ENCODE measurements around the gene MYPOP. TPM values are rescaled to one million over a fixed set of nuclear protein-coding genes. Genes with fewer than 3 reads are reported as not detected.

Gene MYPOP
- total RNA-seq, 1 donor: 2.6 TPM

DNA sequence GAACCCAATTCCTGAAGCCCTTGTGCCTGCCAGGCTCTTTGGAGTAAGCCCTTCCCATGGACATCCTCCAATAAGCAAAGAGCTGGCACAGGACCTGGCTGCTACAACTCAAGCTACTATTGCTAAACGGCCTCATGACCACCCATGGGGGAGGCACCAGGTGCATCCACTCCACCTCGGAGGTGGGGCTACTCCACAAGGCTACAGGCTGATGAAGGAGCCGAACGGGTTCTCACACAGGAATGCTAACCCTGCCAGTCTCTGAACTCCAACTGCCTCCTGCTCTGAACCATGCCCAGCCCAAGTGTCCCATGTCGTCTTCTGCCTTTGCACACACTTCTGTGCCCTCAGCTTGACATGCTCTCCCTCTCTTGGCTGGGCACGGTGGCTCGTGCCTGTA lies 49.4 kb downstream of the MYPOP start:
- no peak overlapping the region for H3K4me3 ChIP-seq (ENCODE audit: low read depth, low read length)
- DNase-seq (ENCODE audit: low read depth): no peak
- TF ChIP-seq, protein P1, sequence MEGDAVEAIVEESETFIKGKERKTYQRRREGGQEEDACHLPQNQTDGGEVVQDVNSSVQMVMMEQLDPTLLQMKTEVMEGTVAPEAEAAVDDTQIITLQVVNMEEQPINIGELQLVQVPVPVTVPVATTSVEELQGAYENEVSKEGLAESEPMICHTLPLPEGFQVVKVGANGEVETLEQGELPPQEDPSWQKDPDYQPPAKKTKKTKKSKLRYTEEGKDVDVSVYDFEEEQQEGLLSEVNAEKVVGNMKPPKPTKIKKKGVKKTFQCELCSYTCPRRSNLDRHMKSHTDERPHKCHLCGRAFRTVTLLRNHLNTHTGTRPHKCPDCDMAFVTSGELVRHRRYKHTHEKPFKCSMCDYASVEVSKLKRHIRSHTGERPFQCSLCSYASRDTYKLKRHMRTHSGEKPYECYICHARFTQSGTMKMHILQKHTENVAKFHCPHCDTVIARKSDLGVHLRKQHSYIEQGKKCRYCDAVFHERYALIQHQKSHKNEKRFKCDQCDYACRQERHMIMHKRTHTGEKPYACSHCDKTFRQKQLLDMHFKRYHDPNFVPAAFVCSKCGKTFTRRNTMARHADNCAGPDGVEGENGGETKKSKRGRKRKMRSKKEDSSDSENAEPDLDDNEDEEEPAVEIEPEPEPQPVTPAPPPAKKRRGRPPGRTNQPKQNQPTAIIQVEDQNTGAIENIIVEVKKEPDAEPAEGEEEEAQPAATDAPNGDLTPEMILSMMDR (IDR thresholded peaks at IDR 0.05; ENCODE audit: insufficient read depth, low read depth, low read length): no peak

DNA sequence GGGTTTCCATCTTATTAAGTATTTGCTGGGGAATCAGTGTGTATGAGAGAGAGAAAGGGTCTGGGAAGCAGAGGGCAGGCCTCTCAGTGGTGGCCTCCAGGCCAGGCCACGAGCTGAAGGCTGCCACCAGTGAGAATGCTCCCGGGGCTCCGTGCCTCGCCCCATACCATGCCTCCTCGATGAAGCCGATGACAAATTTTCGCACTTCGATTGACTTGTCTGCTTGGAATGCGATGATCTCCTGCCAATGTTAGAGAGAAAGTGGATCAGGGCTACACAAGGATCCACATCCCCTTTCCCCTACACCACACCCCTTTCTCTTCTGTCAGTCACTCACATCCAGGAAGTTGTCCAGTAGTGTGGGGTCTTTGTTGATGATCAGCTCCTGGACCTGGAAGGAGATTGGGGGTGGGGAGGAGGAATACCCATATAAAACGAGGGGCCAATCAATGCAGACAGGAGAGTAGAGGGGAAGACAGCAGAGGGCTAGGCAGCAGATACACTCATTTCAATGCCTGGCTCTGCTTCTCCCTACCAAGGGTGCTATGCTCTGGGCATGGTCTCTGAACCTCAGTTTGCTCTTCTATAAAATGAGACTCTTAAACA lies 50.2 kb downstream of the MYPOP start:
- no peak for DNase-seq (ENCODE audit: low read depth)
- TF ChIP-seq, protein P1 (IDR thresholded peaks at IDR 0.05; ENCODE audit: insufficient read depth, low read depth, low read length): no peak
- H3K4me3 ChIP-seq (ENCODE audit: low read depth, low read length): no peak overlapping the region

DNA sequence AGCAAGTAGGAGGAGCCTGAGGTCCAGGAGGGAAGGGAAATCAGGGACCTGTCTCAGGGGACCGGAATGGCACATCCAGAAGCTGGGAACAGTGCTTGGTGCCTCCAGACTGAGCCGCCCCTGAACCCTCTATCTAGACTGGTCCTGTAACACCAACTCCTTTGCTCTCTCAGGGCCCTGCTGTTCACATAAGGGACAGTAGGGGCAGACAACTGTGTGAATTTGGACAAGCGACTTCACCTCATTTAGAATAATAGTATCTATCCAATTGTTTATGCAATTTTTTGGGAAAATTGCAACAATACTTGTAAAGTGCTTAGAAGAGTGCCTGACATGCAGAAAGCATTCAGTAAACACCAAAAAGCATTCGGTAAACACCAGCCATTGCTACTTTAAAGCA lies 53.5 kb downstream of the MYPOP start:
- no peak overlapping the region for H3K4me3 ChIP-seq (ENCODE audit: low read depth, low read length)
- DNase-seq (ENCODE audit: low read depth): no peak
- TF ChIP-seq, protein P1 (IDR thresholded peaks at IDR 0.05; ENCODE audit: insufficient read depth, low read depth, low read length): peak; percentile 34

DNA sequence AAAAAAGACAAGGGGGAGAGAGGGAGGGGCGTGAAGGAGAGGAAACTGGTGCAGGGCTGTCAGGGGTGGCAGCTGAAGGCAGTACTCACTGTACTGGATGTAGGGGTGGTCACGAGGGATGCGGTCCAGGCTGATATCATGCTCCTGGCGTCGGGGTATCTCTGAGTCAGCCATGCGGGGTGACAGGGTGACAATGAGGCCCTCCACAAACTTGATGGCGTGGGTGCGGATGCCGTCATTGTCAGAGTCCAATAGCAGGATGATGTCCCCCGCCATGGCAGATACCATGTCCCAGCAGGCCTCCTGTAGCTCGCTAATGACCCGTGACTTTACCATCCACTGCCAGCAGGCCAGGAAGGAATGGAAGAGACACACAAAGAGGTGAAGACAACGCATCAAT lies 54.8 kb downstream of the MYPOP start:
- H3K4me3 ChIP-seq (ENCODE audit: low read depth, low read length): no peak overlapping the region
- TF ChIP-seq, protein P1 (IDR thresholded peaks at IDR 0.05; ENCODE audit: insufficient read depth, low read depth, low read length): no peak
- no peak for DNase-seq (ENCODE audit: low read depth)

DNA sequence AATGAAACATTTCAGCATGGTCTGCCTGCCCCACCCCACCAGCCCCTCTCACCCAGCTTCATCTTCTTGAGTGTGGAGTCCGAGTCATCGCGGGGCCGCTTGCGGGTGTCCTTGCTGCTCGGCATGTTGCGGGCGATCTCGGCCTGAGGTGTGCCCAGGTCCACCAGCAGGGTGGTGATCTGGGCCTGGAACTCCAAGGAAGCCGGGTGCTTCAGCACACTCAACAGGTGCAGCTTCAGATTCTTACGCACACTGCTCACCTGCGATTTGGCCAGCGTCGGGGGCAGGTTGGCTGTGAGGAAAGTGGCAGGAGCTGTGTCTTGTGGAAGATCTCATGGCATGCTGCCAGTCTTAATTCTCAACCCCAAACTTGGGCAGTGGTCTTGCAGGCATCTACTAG lies 60.2 kb downstream of the MYPOP start:
- no peak for DNase-seq (ENCODE audit: low read depth)
- TF ChIP-seq, protein P1 (IDR thresholded peaks at IDR 0.05; ENCODE audit: insufficient read depth, low read depth, low read length): no peak
- no peak overlapping the region for H3K4me3 ChIP-seq (ENCODE audit: low read depth, low read length)

Other genes with a start within 250 kb of the MYPOP start
- gene GIPR, start 234.4 kb downstream of the MYPOP start, total RNA-seq: 0.32 TPM in 1 of 2 replicates, not detected in the other
- gene SNRPD2, start 210.7 kb downstream of the MYPOP start, total RNA-seq: 191 and 217 TPM in 2 replicates
- gene QPCTL, start 209.9 kb downstream of the MYPOP start, total RNA-seq: 28.0 and 29.8 TPM in 2 replicates
- gene FBXO46, start 171.7 kb downstream of the MYPOP start, total RNA-seq: 7.4 and 12.5 TPM in 2 replicates
- gene MEIOSIN, start 169.2 kb downstream of the MYPOP start, total RNA-seq: not detected in 2 replicates
- gene SIX5, start 133.4 kb downstream of the MYPOP start, total RNA-seq: 8.4 and 8.6 TPM in 2 replicates
- 46.4 and 53.1 TPM in 2 replicates for gene DMPK, start 120.1 kb downstream of the MYPOP start, total RNA-seq
- gene DMWD, start 109.8 kb downstream of the MYPOP start, total RNA-seq: 53.5 and 54.8 TPM in 2 replicates
- under 0.01 and 0.32 TPM in 2 replicates for gene RSPH6A, start 87.3 kb downstream of the MYPOP start, total RNA-seq
- 37.1 and 38.7 TPM in 2 replicates for gene SYMPK, start 39.5 kb downstream of the MYPOP start, total RNA-seq
- not detected in 2 replicates for gene FOXA3, start 38.3 kb downstream of the MYPOP start, total RNA-seq
- 26.3 and 30.9 TPM in 2 replicates for gene IRF2BP1, start 16.5 kb downstream of the MYPOP start, total RNA-seq
- not detected in 2 replicates for gene NANOS2, start 12.2 kb upstream of the MYPOP start, total RNA-seq
- gene NOVA2, start 71.3 kb upstream of the MYPOP start, total RNA-seq: not detected in 2 replicates
- 3.9 and 6.1 TPM in 2 replicates for gene CCDC61, start 92.9 kb upstream of the MYPOP start, total RNA-seq
- not detected in 2 replicates for gene PGLYRP1, start 120.4 kb upstream of the MYPOP start, total RNA-seq
- not detected in 2 replicates for gene IGFL4, start 138.4 kb upstream of the MYPOP start, total RNA-seq
- gene IGFL3, start 222.1 kb upstream of the MYPOP start, total RNA-seq: not detected in 2 replicates
- gene IGFL2, start 245.6 kb upstream of the MYPOP start, total RNA-seq: not detected in 2 replicates

Measured in fibroblast of villous mesenchyme (primary cell).